H9 (cell line): Measurements from ENCODE around the gene TUBA3E. TPM values are rescaled to one million over a fixed set of nuclear protein-coding genes. Genes with fewer than 3 reads are reported as not detected.
A peak's percentile ranks its signal among the peaks of the same experiment; 100 is the strongest.
"Not testable (repeated sequence)": the region's sequence is repeated elsewhere in the genome, so short reads cannot be mapped to it uniquely, and the experiment has no call there.

ENCODE experiments used
- DNase-seq: peaks from one replicate; pipeline ENCODE4 v3.0.0-alpha.2; 2017
- H2AFZ ChIP-seq: one replicate; pipeline ENCODE4 v1.6.1; 2013; ENCODE audit warnings: mild to moderate bottlenecking, low read length, control low read depth, moderate library complexity
- H2AK5ac ChIP-seq: 2 replicates; pipeline ENCODE4 v1.6.1; 2013; ENCODE audit warnings: low read length, control low read depth, mixed read lengths; ENCODE audit not compliant: insufficient read length
- H2BK120ac ChIP-seq: one replicate; pipeline ENCODE4 v1.6.1; 2013; ENCODE audit warnings: low read depth, mild to moderate bottlenecking, low read length, control low read depth, inconsistent platforms; ENCODE audit not compliant: poor library complexity, severe bottlenecking
- H2BK12ac ChIP-seq: 2 replicates; pipeline ENCODE4 v1.6.1; 2013; ENCODE audit warnings: low read length, control low read depth, mixed read lengths, low read depth; ENCODE audit not compliant: insufficient read length
- H2BK15ac ChIP-seq: 2 replicates; pipeline ENCODE4 v1.6.1; 2013; ENCODE audit warnings: low read depth, low read length, control low read depth
- H2BK20ac ChIP-seq: one replicate; pipeline ENCODE4 v1.6.1; 2013; ENCODE audit warnings: low read depth, mild to moderate bottlenecking, low read length, control low read depth, inconsistent platforms; ENCODE audit not compliant: poor library complexity, severe bottlenecking
- H2BK5ac ChIP-seq: 2 replicates; pipeline ENCODE4 v1.6.1; 2013; ENCODE audit warnings: low read length, control low read depth, mixed read lengths; ENCODE audit not compliant: insufficient read length
- H3K14ac ChIP-seq: 2 replicates; pipeline ENCODE4 v1.6.1; 2013; ENCODE audit warnings: low read length, control low read depth; ENCODE audit not compliant: insufficient read depth
- H3K18ac ChIP-seq: 2 replicates; pipeline ENCODE4 v1.6.1; 2013; ENCODE audit warnings: low read depth, mild to moderate bottlenecking, mixed read lengths, low read length, control low read depth; ENCODE audit not compliant: insufficient read length
- H3K23ac ChIP-seq: 2 replicates; pipeline ENCODE4 v1.6.1; 2013; ENCODE audit warnings: low read length, control low read depth, mixed read lengths, low read depth; ENCODE audit not compliant: insufficient read length
- H3K23me2 ChIP-seq: 2 replicates; pipeline ENCODE4 v1.6.1; 2013; ENCODE audit warnings: low read depth, mild to moderate bottlenecking, mixed read lengths, low read length, control low read depth; ENCODE audit not compliant: insufficient read length, poor library complexity, severe bottlenecking
- H3K27ac ChIP-seq: 2 replicates; pipeline ENCODE4 v1.5.1; 2013; ENCODE audit warnings: low read length, control low read depth, mixed read lengths, low read depth; ENCODE audit not compliant: insufficient read length
- H3K27me3 ChIP-seq: 2 replicates; pipeline ENCODE4 v1.6.1; 2013; ENCODE audit warnings: low read length, control low read depth, inconsistent platforms; ENCODE audit not compliant: insufficient read depth
- H3K4ac ChIP-seq: 2 replicates; pipeline ENCODE4 v1.6.1; 2013; ENCODE audit warnings: low read depth, mild to moderate bottlenecking, control low read depth, inconsistent platforms, low read length, moderate library complexity
- H3K4me1 ChIP-seq: 2 replicates; pipeline ENCODE4 v1.6.1; 2013; ENCODE audit warnings: low read length, control low read depth, inconsistent platforms; ENCODE audit not compliant: insufficient read depth
- H3K4me2 ChIP-seq: 2 replicates; pipeline ENCODE4 v1.6.1; 2013; ENCODE audit warnings: low read length, control low read depth, mixed read lengths; ENCODE audit not compliant: insufficient read length, insufficient read depth
- H3K56ac ChIP-seq: 2 replicates; pipeline ENCODE4 v1.6.1; 2013; ENCODE audit warnings: low read depth, mild to moderate bottlenecking, mixed read lengths, low read length, control low read depth; ENCODE audit not compliant: insufficient read length
- H3K79me1 ChIP-seq: 2 replicates; pipeline ENCODE4 v1.6.1; 2013; ENCODE audit warnings: low read depth, mild to moderate bottlenecking, moderate library complexity, low read length, control low read depth, inconsistent platforms; ENCODE audit not compliant: insufficient read depth, poor library complexity, severe bottlenecking
- H3K79me2 ChIP-seq: 2 replicates; pipeline ENCODE4 v1.6.1; 2013; ENCODE audit warnings: low read length, control low read depth, inconsistent platforms; ENCODE audit not compliant: insufficient read depth
- H3K9ac ChIP-seq: 2 replicates; pipeline ENCODE4 v1.6.1; 2013; ENCODE audit warnings: low read length, control low read depth, mixed read lengths; ENCODE audit not compliant: insufficient read length; ENCODE audit errors: extremely low read depth
- H3K9me3 ChIP-seq: one replicate; pipeline ENCODE4 v1.6.1; 2013; ENCODE audit warnings: low read depth, low read length, inconsistent platforms; ENCODE audit not compliant: control insufficient read depth
- H3T11ph ChIP-seq: one replicate; pipeline ENCODE4 v1.6.1; 2013; ENCODE audit warnings: mild to moderate bottlenecking, low read length, control low read depth, inconsistent platforms
- H4K20me1 ChIP-seq: one replicate; pipeline ENCODE4 v1.6.1; 2013; ENCODE audit not compliant: control insufficient read depth, insufficient read length, insufficient read depth
- H4K5ac ChIP-seq: 2 replicates; pipeline ENCODE4 v1.6.1; 2013; ENCODE audit warnings: low read depth, mild to moderate bottlenecking, mixed read lengths, low read length, control low read depth; ENCODE audit not compliant: insufficient read length
- H4K8ac ChIP-seq: replicated peaks from 2 replicates; pipeline ENCODE4 v1.6.1; 2013; ENCODE audit warnings: low read length, control low read depth, mixed read lengths, low read depth; ENCODE audit not compliant: insufficient read length
- H4K91ac ChIP-seq: 2 replicates; pipeline ENCODE4 v1.6.1; 2013; ENCODE audit warnings: low read depth, mild to moderate bottlenecking, moderate library complexity, mixed read lengths, low read length, control low read depth; ENCODE audit not compliant: insufficient read length
- H3K27ac Mint-ChIP-seq, 3 experiments: 2 replicates in 2 of 3; 3 replicates in 1 of 3; pipeline ENCODE4 v1.8.0; 2020 to 2021; ENCODE audit warnings: mixed read lengths in 3 of 3, mild to moderate bottlenecking in 1 of 3, moderate library complexity in 1 of 3
- H3K27me3 Mint-ChIP-seq: 2 replicates; pipeline ENCODE4 v1.8.0; 2021; ENCODE audit warnings: low read depth, mild to moderate bottlenecking, moderate library complexity, mixed read lengths
- H3K36me3 Mint-ChIP-seq, 3 experiments: 2 replicates in 2 of 3; 3 replicates in 1 of 3; pipeline ENCODE4 v1.8.0; 2020 to 2021; ENCODE audit warnings: low read depth in 3 of 3, mixed read lengths in 3 of 3; ENCODE audit not compliant: insufficient read depth in 1 of 3
- H3K4me1 Mint-ChIP-seq, 2 experiments: 2 replicates each; pipeline ENCODE4 v1.8.0; 2020; ENCODE audit warnings: mixed read lengths in 2 of 2
- H3K4me3 Mint-ChIP-seq, 2 experiments: 2 replicates in 1 of 2; 3 replicates in 1 of 2; pipeline ENCODE4 v1.8.0; 2020 to 2021; ENCODE audit warnings: mild to moderate bottlenecking in 2 of 2, mixed read lengths in 2 of 2, moderate library complexity in 1 of 2
- H3K9me3 Mint-ChIP-seq, 2 experiments: 2 replicates in 1 of 2; 3 replicates in 1 of 2; pipeline ENCODE4 v1.8.0; 2020; ENCODE audit warnings: mild to moderate bottlenecking in 2 of 2, mixed read lengths in 2 of 2, moderate library complexity in 1 of 2
- CTCF ChIP-seq: fragments of 200-600 bp; sonication (generic); conservative IDR thresholded peaks from 3 replicates; pipeline ENCODE4 v1.8.0; 2021; ENCODE audit warnings: antibody characterized with exemption, mild to moderate bottlenecking
- WGBS: extraction: QIAGEN DNeasy Blood & Tissue Kit; methylation state at CpG from one replicate; pipeline ENCODE4 v1.1.7; 2013; ENCODE audit warnings: missing lambda C conversion rate, low lambda C conversion rate, mixed read lengths; ENCODE audit not compliant: insufficient read length; ENCODE audit errors: extremely low coverage; 5-methylcytosine and 5-hydroxymethylcytosine counted together
- total RNA-seq: library from RNA; stranded (reverse); gene quantifications from 2 replicates; pipeline ENCODE4 v1.2.1, GENCODE V29; 2021

TUBA3E gene
- total RNA-seq, 1 experiment from 2014 or later: 0.26 TPM

- Histone ChIP-seq H3K23ac (no peak overlapping the region), H3K56ac (no peak overlapping the region), H2BK15ac (no peak overlapping the region), H3K4me1 (no peaks in the 10 kb centered on the region), H2AK5ac (no peak overlapping the region), H2AFZ (no peak overlapping the region), H3K4me2 (no peak overlapping the region), H3K18ac (no peak overlapping the region), H3K9ac (no peak overlapping the region), H2BK12ac (no peak overlapping the region), H4K91ac (no peak overlapping the region), H3K14ac (no peak overlapping the region), H4K8ac (no peak overlapping the region), H4K20me1 (no peaks in the 10 kb centered on the region), H3K9me3 (no peaks in the 10 kb centered on the region), H3K4ac (no peak overlapping the region), H3T11ph (no peak overlapping the region), H3K79me2 (no peaks in the 10 kb centered on the region), H3K23me2 (no peaks in the 10 kb centered on the region), H3K27me3 (no peaks in the 10 kb centered on the region), H4K5ac (no peak overlapping the region), H2BK120ac (no peak overlapping the region), H3K27ac (no peak overlapping the region), H2BK5ac (no peak overlapping the region), H3K79me1 (no peaks in the 10 kb centered on the region), H2BK20ac (no peak overlapping the region)
- TF ChIP-seq CTCF: no peak
- no CpG with 5 or more reads among the region's 23 CpGs for WGBS
- H3K4me3 Mint-ChIP-seq: no peak overlapping the region
- DNase-seq: no peak
- peaks cover 4 to 29% (median 27%) of the 10 kb centered on the region in 3 experiments; a peak in 6 of 7 replicates for H3K36me3 Mint-ChIP-seq
- H3K4me1 Mint-ChIP-seq: peaks cover 0 to 5% of the 10 kb centered on the region in 2 experiments; a peak in 2 of 4 replicates
- H3K27me3 Mint-ChIP-seq: 0 out of 2 replicates have a peak, but pooled peaks cover 2% of the 10 kb centered on the region
- no peaks in the 10 kb centered on the region for H3K9me3 Mint-ChIP-seq
- H3K27ac Mint-ChIP-seq: peak overlapping the region in 2 of 3 experiments; percentile 44 to 63; a peak in 2 of 7 replicates
Observed at GRCh38 chr2:130150181-130151144, 47.8 kb downstream of the TUBA3E start.

GRCh38 chr2:130148515-130148914 is 49.7 kb downstream of the TUBA3E start:
- H2BK12ac ChIP-seq, H3K4me1 ChIP-seq, H4K8ac ChIP-seq, H3K9ac ChIP-seq, H3K18ac ChIP-seq, H3K4me1 Mint-ChIP-seq, H2AK5ac ChIP-seq, H3K27me3 Mint-ChIP-seq, H3K27me3 ChIP-seq, H3K23ac ChIP-seq, H3K23me2 ChIP-seq, H3K9me3 ChIP-seq, H3K27ac ChIP-seq, H3K4ac ChIP-seq, H3K79me2 ChIP-seq, H4K5ac ChIP-seq, H4K20me1 ChIP-seq, H2BK5ac ChIP-seq, H3K79me1 ChIP-seq, H3K56ac ChIP-seq, H3K14ac ChIP-seq, H4K91ac ChIP-seq, H2AFZ ChIP-seq, H3K4me2 ChIP-seq, H2BK120ac ChIP-seq, H2BK15ac ChIP-seq, H2BK20ac ChIP-seq, H3T11ph ChIP-seq, DNase-seq, H3K9me3 Mint-ChIP-seq, H3K4me3 Mint-ChIP-seq: not testable (repeated sequence)
- Mint-ChIP-seq H3K36me3 (peaks cover 4 to 17% (median 11%) of the 10 kb centered on the region in 3 experiments; a peak in 6 of 7 replicates), H3K27ac (0 out of 7 replicates have a peak overlapping the region, but pooled peaks of 1 of the 3 experiments have one; percentile 42)
- WGBS: no CpG with 5 or more reads among the region's 6 CpGs
